Neural cell (in vitro differentiated cells): Measurements from ENCODE around the gene ZNHIT6. TPM values are rescaled to one million over a fixed set of nuclear protein-coding genes. Genes with fewer than 3 reads are reported as not detected.

Source experiments
- H2AFZ ChIP-seq: fragments of 200-600, 300-800 bp; sonication (generic), shearing (Covaris generic); 2 replicates; pipeline ENCODE4 v1.6.0; 2014; ENCODE audit warnings: low read depth, mild to moderate bottlenecking, antibody characterized with exemption, low read length, moderate library complexity
- H3F3A ChIP-seq: fragments of 200-600 bp; shearing (Covaris generic); 2 replicates; pipeline ENCODE4 v1.6.1; 2016; ENCODE audit warnings: mild to moderate bottlenecking, moderate library complexity, mixed read lengths, antibody characterized with exemption, low read length; ENCODE audit not compliant: insufficient read depth, poor library complexity, severe bottlenecking
- H3K27ac ChIP-seq: fragments of 200-600, 300-800 bp; sonication (generic), shearing (Covaris generic); 2 replicates; pipeline ENCODE4 v1.5.1; 2014; ENCODE audit warnings: mild to moderate bottlenecking, low read length, moderate library complexity
- H3K27me3 ChIP-seq: fragments of 300-800, 200-600 bp; sonication (generic), shearing (Covaris generic); 2 replicates; pipeline ENCODE4 v1.6.0; 2014; ENCODE audit warnings: mild to moderate bottlenecking, low read depth, low read length, moderate library complexity; ENCODE audit not compliant: insufficient read depth
- H3K36me3 ChIP-seq: fragments of 300-800, 200-600 bp; sonication (generic), shearing (Covaris generic); 2 replicates; pipeline ENCODE4 v1.5.1; 2014; ENCODE audit warnings: mild to moderate bottlenecking, antibody characterized with exemption, low read length, moderate library complexity; ENCODE audit not compliant: insufficient read depth
- H3K4me2 ChIP-seq: fragments of 300-800, 200-600 bp; sonication (generic), shearing (Covaris generic); 2 replicates; pipeline ENCODE4 v1.6.0; 2014; ENCODE audit warnings: mild to moderate bottlenecking, low read length
- H3K4me3 ChIP-seq: fragments of 300-800, 200-600 bp; sonication (generic), shearing (Covaris generic); 2 replicates; pipeline ENCODE4 v1.5.1; 2014; ENCODE audit warnings: mild to moderate bottlenecking, low read length, moderate library complexity
- H3K79me2 ChIP-seq: fragments of 200-600 bp; shearing (Covaris generic); replicated peaks from 2 replicates; pipeline ENCODE4 v1.6.0; 2014; ENCODE audit warnings: mild to moderate bottlenecking, low read length, moderate library complexity; ENCODE audit not compliant: insufficient read depth
- H3K9ac ChIP-seq: fragments of 300-800, 200-600 bp; sonication (generic), shearing (Covaris generic); 2 replicates; pipeline ENCODE4 v1.6.1; 2016; ENCODE audit warnings: mild to moderate bottlenecking, low read length, mixed read lengths
- H3K9me2 ChIP-seq: fragments of 200-600 bp; shearing (Covaris generic); 2 replicates; pipeline ENCODE4 v1.6.1; 2016; ENCODE audit warnings: mild to moderate bottlenecking, low read length, mixed read lengths; ENCODE audit not compliant: insufficient read depth
- H3K9me3 ChIP-seq: fragments of 200-600, 300-800 bp; sonication (generic), shearing (Covaris generic); 2 replicates; pipeline ENCODE4 v1.6.1; 2016; ENCODE audit warnings: mild to moderate bottlenecking, mixed run types, low read length, moderate library complexity, mixed read lengths
- H4K20me1 ChIP-seq: fragments of 200-600 bp; shearing (Covaris generic); 2 replicates; pipeline ENCODE4 v1.6.1; 2016; ENCODE audit warnings: mild to moderate bottlenecking, mixed run types; ENCODE audit not compliant: insufficient read depth
- CTCF ChIP-seq: fragments of 450-650 bp; IDR thresholded peaks from 2 replicates; pipeline ENCODE4 v1.5.1; 2014; ENCODE audit warnings: antibody characterized with exemption, mild to moderate bottlenecking, moderate library complexity; ENCODE audit not compliant: poor library complexity, severe bottlenecking
- EP300 ChIP-seq: fragments of 450-650 bp; conservative IDR thresholded peaks from 2 replicates; pipeline ENCODE4 v1.6.1; 2014; ENCODE audit warnings: antibody characterized with exemption, mild to moderate bottlenecking, moderate library complexity; ENCODE audit not compliant: poor library complexity, severe bottlenecking
- EZH2 ChIP-seq: fragments of 200-600, 300-800 bp; shearing (Covaris generic), sonication (generic); IDR thresholded peaks from 2 replicates; pipeline ENCODE4 v1.6.1; 2014; ENCODE audit warnings: antibody characterized with exemption, low read length, borderline replicate concordance, mild to moderate bottlenecking; ENCODE audit not compliant: insufficient read depth, poor library complexity, severe bottlenecking
- MXI1 ChIP-seq: fragments of 450-650 bp; conservative IDR thresholded peaks from 2 replicates; pipeline ENCODE4 v1.6.1; 2014; ENCODE audit warnings: antibody characterized with exemption, mild to moderate bottlenecking; ENCODE audit not compliant: poor library complexity, severe bottlenecking
- POLR2AphosphoS5 ChIP-seq: IDR thresholded peaks from 2 replicates; pipeline ENCODE4 v1.6.1; 2012
- RAD21 ChIP-seq: fragments of 450-650 bp; conservative IDR thresholded peaks from 2 replicates; pipeline ENCODE4 v1.6.1; 2014; ENCODE audit warnings: antibody characterized with exemption, mild to moderate bottlenecking, moderate library complexity
- REST ChIP-seq: IDR thresholded peaks from 2 replicates; pipeline ENCODE4 v1.6.1; 2012; ENCODE audit warnings: borderline replicate concordance
- SMC3 ChIP-seq: fragments of 450-650 bp; conservative IDR thresholded peaks from 2 replicates; pipeline ENCODE4 v1.6.1; 2014; ENCODE audit warnings: antibody characterized with exemption, mild to moderate bottlenecking, moderate library complexity; ENCODE audit not compliant: poor library complexity
- TAF1 ChIP-seq: IDR thresholded peaks from 2 replicates; pipeline ENCODE4 v1.6.1; 2012; ENCODE audit warnings: low read depth
- polyA plus RNA-seq: library from polyadenylated mRNA; depleted of rRNA; stranded (reverse); fragments of >200 nt; gene quantifications from 2 replicates; pipeline ENCODE4 v1.2.3, GENCODE V29; 2014

Gene ZNHIT6
- polyA plus RNA-seq, 1 donor from 2014 or later: 16.6 TPM

DNA sequence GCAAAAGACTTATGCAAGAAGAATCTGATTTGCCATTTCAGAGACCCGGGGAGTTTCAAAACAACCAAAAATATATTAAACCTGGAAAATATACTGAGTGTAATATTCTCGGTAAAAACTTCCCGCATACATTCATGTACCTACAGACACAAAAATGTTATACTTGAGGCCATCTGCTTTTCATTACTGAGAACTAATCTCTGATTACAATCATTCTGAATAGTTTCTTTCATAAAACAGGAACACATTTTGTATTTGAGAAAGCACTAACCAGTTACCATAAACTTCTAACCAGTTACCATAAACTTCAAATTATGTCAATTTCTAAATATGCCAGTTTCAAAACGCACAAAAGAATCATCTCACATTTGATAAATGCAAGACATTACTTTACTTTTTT lies 7.8 kb downstream of the ZNHIT6 start:
- H3K4me2 ChIP-seq: no peak overlapping the region
- H4K20me1 ChIP-seq: no peaks in the 10 kb centered on the region
- no peaks in the 10 kb centered on the region for H3K27me3 ChIP-seq
- no peak for TF ChIP-seq POLR2AphosphoS5
- TF ChIP-seq RAD21: no peak
- no peaks in the 10 kb centered on the region for H3K9me2 ChIP-seq
- H3K9me3 ChIP-seq: no peaks in the 10 kb centered on the region
- H3K4me3 ChIP-seq: no peak overlapping the region
- no peaks in the 10 kb centered on the region for H3F3A ChIP-seq
- H3K36me3 ChIP-seq: peaks cover 5% of the 10 kb centered on the region
- H3K27ac ChIP-seq: no peak overlapping the region
- no peak overlapping the region for H2AFZ ChIP-seq
- H3K79me2 ChIP-seq: peaks cover 20% of the 10 kb centered on the region
- no peak overlapping the region for H3K9ac ChIP-seq

DNA sequence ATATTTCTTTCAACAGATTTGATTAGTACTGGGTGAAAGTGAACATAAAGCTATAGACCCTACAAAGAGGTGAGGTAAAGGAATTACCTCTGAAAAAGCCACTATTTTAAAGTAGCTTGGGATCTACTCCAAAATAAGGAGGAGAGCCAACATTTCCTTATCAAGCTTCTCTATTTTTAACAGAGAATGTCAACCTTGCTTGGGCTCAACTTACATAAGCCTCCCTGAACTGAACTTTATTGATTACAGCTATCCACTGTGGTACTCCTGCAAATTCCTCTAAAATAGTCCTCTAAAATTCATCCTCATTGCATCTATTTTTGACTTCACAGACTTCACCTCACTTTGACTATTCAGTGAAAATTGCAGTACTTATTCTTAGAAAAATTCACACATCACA lies 10.3 kb downstream of the ZNHIT6 start:
- H3K9me3 ChIP-seq: no peaks in the 10 kb centered on the region
- no peaks in the 10 kb centered on the region for H3K79me2 ChIP-seq
- H3K27me3 ChIP-seq: no peaks in the 10 kb centered on the region
- no peak overlapping the region for H3K9ac ChIP-seq
- TF ChIP-seq SMC3 (no peak), POLR2AphosphoS5 (no peak), EZH2 (no peak), RAD21 (no peak), CTCF (no peak), REST (no peak), TAF1 (no peak), MXI1 (no peak), EP300 (no peak)
- H3F3A ChIP-seq: no peaks in the 10 kb centered on the region
- H3K9me2 ChIP-seq: no peaks in the 10 kb centered on the region
- H3K4me2 ChIP-seq: no peak overlapping the region
- no peak overlapping the region for H3K4me3 ChIP-seq
- H4K20me1 ChIP-seq: no peaks in the 10 kb centered on the region
- no peak overlapping the region for H2AFZ ChIP-seq
- H3K27ac ChIP-seq: no peak overlapping the region
- H3K36me3 ChIP-seq: peaks cover 5% of the 10 kb centered on the region

DNA sequence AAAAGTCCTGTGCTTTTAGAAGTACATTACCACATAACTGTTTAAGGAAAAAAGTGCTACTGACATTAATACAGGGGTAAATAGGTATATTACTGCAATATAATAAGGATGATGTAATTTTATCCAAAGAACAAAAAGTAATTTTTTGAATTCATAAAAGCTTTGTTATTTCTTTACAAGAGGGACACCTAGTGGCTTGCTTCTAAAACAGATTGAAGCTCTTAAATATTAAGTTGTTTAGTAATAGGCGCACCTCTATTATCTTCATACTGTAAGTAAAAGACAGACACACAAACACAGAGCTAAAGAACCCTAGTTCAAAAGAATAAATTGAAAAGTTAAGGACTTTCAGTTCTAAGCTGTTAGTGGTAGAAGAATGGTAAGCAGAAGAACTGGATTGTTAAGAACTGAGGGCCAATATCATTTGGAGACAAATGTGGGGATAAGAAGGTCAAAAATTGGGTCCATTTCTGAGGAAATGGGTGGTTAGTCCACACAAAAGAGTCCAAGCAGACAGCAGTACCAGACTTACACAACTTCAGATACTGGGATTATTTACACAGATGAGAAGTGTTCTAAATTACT lies 15.4 kb downstream of the ZNHIT6 start:
- H3K4me2 ChIP-seq: peak overlapping the region; percentile 23
- H3K9me2 ChIP-seq: no peaks in the 10 kb centered on the region
- peak; percentile 79 for TF ChIP-seq CTCF
- no peak for TF ChIP-seq EP300
- no peak for TF ChIP-seq POLR2AphosphoS5
- TF ChIP-seq TAF1: no peak
- no peak for TF ChIP-seq REST
- peak; percentile 77 for TF ChIP-seq RAD21
- peak; percentile 81 for TF ChIP-seq SMC3
- no peak for TF ChIP-seq MXI1
- no peak for TF ChIP-seq EZH2
- H3K9me3 ChIP-seq: no peaks in the 10 kb centered on the region
- no peak overlapping the region for H2AFZ ChIP-seq
- H3F3A ChIP-seq: no peaks in the 10 kb centered on the region
- no peak overlapping the region for H3K4me3 ChIP-seq
- peak overlapping the region; percentile 30 for H3K27ac ChIP-seq
- H3K36me3 ChIP-seq: no peaks in the 10 kb centered on the region
- no peaks in the 10 kb centered on the region for H3K27me3 ChIP-seq
- no peaks in the 10 kb centered on the region for H4K20me1 ChIP-seq
- no peaks in the 10 kb centered on the region for H3K79me2 ChIP-seq
- H3K9ac ChIP-seq: no peak overlapping the region
